ENCODE results near the gene IPO5.

- TF ChIP-seq CTCF (IDR thresholded peaks at IDR 0.05), result no peak
- no peak for TF ChIP-seq POLR2A (IDR thresholded peaks at IDR 0.05)
These were observed 18.0 kb downstream of the IPO5 start for GRCh38 chr13:97971519-97971918.
